Stimulated activated CD4-positive, alpha-beta T cell treated with anti-CD3 and anti-CD28 coated beads, Interleukin-15, amount 100 ng/mL, for 1 hour (primary cell): ENCODE measurements around the gene SULT1A3.
"Not testable (repeated sequence)": the region's sequence is repeated elsewhere in the genome, so short reads cannot be mapped to it uniquely, and the experiment has no call there.

Experiments used
- DNase-seq, 2 donors: peaks; one replicate each; pipeline ENCODE4 v3.0.0-alpha.2; 2020; ENCODE audit warnings: low read depth in 1 of 2, low spot score in 1 of 2

Gene SULT1A3

DNA sequence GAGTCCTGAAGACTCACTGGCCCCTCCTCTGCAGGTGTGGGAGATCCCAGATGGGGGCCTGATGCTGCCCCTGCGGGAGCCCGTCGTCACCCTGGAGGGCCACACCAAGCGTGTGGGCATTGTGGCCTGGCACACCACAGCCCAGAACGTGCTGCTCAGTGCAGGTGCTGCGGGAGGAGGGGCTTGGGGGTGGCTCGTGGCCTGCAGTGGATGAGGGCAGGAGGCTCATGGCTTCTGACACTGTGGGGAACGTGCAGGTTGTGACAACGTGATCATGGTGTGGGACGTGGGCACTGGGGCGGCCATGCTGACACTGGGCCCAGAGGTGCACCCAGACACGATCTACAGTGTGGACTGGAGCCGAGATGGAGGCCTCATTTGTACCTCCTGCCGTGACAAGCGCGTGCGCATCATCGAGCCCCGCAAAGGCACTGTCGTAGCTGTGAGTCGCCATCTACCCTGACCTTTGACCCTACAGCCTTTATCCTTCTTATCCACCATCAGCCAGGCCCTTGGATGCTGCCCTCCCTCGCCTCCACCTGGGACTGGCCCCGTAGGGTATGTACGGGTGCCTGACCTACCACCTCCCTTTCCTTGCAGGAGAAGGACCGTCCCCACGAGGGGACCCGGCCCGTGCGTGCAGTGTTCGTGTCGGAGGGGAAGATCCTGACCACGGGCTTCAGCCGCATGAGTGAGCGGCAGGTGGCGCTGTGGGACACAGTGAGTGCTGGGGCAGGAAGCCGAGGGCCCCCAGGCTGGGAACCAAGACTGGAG lies 12.1 kb upstream of the SULT1A3 start:
- DNase-seq, result peak; percentile 75 to 84

DNA sequence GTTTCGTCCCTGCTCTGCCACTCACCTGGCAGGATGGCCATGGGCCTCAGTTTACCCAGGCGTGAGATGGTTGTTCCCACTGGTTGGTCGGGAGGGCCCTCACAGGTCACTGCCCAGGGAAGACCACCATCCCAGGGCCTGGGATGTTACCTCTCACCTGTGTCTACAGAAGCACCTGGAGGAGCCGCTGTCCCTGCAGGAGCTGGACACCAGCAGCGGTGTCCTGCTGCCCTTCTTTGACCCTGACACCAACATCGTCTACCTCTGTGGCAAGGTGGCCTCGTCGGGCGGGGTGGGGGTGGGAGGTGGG lies 11.5 kb upstream of the SULT1A3 start:
- no peak for DNase-seq

DNA sequence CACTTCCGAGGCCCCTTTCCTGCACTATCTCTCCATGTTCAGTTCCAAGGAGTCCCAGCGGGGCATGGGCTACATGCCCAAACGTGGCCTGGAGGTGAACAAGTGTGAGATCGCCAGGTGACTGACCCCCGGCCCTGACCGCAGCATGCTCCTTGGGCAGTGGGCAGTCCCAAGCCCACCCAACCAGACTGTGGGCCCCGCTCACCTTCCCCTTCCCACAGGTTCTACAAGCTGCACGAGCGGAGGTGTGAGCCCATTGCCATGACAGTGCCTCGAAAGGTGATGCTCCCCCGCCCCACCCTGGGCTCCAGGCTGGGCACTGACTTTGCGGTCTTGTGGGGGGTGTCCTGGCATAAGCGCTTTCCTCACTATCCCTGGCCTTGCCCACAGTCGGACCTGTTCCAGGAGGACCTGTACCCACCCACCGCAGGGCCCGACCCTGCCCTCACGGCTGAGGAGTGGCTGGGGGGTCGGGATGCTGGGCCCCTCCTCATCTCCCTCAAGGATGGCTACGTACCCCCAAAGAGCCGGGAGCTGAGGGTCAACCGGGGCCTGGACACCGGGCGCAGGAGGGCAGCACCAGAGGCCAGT lies 11.0 kb upstream of the SULT1A3 start:
- no peak for DNase-seq

DNA sequence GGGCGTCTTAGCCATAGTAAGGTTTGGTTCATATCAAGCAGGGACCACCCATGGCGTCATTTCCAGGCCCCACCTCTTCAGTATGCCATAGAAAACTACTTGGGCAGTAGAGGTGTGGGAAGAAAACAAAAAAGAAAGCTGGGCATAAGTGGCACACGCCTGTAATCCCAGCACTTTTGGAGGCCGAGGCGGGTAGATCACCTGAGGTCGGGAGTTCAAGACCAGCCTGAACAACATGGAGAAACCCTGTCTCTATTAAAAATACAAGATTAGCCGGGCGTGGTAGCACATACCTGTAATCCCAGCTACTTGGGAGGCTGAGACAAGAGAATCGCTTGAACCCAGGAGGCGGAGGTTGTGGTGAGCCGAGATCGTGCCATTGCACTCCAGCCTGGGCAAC lies 7.9 kb upstream of the SULT1A3 start:
- not testable (repeated sequence) for DNase-seq

DNA sequence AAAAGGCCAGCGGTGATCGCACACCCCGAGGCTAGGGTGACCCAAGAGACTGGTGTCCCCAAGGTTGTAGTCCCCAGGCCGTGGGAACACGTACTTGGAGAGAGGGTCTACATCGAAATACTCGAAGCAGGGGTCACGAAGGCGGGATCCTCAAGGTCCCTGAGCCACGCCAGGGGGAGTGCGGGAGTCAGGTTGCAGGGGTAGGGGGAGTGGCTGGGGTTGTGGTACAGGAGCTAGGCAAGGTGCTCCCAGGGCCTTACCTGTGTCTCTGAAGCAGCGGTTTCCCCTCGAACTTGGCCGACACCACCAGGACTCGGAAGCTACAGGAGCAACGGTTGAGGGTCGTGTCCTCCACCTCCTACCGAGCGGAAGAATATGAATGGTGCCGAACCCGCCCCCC lies 6.0 kb upstream of the SULT1A3 start:
- DNase-seq, result not testable (repeated sequence)

DNA sequence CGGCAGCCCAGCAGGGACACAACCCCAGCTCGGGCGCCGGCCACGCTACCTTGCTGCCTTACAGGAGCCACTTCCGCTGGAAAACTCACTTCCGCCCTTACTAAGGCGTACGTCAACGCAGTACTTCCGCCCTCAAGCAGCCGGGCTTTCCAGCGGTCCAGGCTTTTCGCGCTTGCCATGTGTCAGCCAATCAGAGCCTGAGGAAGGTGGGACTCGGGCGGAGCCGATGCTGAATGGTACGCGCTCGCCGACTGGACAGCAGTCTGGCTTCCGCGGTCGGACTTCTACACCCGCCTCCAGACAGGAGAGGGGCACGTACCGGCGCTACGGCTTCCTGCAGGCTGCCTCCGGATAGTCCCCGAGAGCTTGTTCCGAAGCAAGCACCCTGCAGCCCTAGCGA lies 5.4 kb upstream of the SULT1A3 start, which contains the start of the genes BOLA2B and SLX1A:
Gene BOLA2B, minus strand, starts transcription at position 52 of the 400 bp plus-strand sequence. CDS start 71 bp downstream, outside the sequence.
Gene SLX1A, plus strand, starts transcription at position 261 of the 400 bp plus-strand sequence. CDS start 210 bp downstream, outside the sequence.
- not testable (repeated sequence) for DNase-seq

DNA sequence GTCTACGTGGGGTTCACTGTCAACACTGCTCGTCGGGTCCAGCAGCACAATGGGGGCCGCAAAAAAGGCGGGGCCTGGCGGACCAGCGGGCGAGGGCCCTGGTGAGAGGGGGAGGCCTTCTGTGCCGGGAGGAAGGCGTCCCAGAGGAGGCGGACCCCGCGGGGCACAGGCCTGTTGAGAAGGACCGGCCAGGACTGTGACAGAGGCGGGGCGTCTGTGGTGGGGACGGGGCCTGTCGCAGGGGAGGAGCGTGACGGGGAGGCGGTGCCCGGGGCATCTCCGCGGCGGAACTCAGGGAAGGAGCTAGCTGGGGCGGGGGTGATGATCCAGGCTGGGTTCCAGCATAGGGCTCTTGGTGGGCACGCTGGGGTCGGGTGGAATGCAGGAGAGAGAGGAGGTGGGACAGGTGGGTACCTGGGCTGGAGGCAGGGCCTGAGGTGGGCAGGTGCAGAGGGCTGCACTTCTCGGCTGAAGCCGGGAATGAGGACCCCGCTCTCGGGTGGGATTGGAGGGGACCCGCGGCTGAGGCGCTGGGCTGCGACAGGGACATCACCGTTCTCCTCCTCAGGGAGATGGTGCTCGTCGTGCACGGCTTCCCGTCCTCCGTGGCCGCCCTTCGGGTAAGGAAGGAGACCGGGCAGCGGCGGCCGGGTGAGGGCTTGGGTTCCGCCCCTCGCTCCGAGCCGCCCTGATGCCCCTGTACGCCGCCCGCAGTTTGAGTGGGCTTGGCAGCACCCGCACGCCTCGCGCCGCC lies 4.7 kb upstream of the SULT1A3 start:
- DNase-seq, result not testable (repeated sequence)

DNA sequence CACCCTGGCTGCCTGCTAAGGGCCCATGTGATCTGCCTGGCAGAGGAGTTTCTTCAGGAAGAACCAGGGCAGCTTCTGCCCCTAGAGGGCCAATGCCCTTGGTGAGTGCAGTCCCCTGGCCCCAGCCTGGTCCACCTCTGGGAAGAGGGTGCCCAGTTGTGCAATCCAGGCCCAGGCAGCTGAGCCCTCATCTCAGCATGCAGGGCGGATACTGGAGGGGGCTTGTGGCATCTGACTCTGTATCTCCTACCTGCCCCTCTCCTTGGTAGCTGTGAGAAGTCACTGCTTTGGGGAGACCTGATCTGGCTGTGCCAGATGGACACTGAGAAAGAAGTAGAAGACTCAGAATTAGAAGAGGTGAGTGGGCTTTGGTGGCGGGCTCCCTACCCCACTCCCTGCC lies 2.1 kb upstream of the SULT1A3 start:
- DNase-seq, result not testable (repeated sequence)

DNA sequence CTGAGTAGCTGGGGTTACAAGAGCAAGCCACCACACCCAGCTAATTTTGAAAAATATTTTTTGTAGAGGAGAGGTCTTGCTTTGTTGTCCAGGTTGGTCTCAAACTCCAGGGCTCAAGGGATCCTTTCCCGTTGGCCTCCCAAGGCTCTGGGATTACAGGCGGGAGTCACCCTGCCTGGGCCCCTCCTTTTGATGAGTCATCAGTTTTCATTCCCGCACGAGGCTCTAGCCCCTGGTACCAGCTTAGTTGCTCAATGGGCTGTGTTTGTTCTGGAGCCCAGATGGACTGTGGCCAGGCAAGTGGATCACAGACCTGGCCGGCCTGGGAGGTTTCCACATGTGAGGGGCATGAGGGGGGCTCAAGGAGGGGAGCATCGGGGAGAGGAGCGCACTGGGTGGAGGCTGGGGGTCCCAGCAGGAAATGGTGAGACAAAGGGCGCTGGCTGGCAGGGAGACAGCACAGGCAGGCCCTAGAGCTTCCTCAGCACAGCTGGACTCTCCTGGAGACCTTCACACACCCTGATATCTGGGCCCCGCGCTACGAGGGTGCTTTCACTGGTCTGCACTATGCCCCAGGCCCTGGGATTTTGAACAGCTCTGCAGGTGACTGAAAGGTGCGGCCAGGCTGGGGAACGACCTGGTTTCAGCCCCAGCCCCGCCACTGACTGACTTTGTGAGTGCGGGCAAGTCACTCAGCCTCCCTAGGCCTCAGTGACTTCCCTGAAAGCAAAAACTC lies 721 bp downstream of the SULT1A3 start:
- not testable (repeated sequence) for DNase-seq

DNA sequence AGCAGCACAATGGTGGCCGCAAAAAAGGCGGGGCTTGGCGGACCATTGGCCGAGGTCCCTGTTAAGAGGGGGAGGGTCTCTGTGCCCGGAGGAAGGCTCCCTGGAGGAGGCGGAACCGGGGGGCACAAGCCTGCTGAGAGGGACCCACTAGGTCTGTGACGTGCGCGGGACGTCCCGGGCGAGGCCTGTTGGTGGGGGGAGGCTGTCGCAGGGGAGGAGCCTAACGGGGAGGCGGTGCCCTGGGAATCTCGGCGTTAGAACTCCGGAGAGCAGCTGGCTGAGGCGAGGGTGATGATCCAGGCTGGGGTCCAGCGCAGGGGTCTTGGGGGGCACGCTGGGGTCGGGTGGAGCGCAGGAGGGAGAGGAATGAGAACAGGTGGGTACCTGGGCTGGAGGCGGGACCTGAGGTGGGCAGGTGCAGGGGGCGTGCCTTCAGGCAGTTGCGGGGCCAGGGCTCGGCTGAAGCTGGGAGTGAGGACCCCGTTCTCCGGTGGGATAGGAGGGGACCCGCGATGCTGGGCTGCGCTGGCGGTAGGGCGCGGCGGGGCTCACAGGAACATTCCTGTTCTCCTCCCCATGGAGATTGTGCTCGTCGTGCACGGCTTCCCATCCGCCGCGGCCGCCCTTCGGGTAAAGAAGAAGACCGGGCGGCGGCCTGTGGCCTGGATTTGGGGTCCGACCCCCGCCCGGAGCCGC lies 6.6 kb downstream of the SULT1A3 start:
- not testable (repeated sequence) for DNase-seq

DNA sequence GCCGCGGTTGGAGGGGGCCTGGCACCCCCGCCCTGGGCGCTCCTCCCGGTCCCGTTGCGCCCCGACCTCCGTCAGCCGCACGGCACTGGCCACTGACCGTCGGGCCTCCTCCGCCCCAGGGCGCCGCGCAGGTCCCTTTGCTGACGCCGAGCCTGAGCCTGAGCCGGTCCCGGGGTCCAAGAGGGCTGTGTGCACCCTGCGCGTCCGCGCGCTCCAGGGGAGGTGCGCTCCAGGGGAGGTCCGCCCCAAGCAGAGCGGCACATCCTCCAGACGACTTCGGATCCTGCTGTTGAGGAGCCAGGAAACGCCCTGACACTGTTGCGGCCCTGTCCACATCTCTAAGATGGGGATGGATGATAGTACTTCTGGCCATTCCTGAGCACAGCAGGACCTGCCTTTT lies 7.2 kb downstream of the SULT1A3 start:
- not testable (repeated sequence) for DNase-seq

DNA sequence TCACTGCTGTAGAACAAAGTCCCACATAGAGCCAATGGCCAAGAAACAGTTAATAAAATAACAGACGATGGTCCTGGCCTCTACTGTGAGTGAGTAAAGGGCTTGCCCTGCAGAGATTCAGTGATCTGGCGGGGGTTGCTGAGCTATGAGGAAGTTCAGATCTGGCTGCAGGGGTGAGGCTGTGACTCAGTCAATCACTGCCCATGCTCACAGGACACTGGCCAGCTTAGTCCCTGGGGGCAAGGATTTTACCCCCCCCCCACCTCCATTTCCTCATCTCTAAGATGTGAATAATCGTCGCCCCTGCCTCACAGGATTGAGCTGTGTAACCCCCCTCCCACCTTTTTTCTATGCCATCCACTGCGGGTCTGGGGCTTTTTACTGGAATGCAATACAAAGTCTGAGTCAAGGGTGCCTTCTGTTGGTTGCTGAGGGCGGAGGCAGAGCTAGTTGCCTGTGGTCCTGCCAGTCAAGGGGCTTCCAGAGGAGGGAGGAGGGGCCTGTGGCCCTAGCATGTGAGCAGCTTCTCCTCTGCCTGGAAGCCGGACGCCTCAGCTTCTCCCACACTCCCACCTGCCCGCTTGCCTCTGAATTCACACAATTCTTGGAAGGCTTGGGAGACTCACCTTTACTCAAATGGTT lies 8.1 kb downstream of the SULT1A3 start:
- DNase-seq, result not testable (repeated sequence)

DNA sequence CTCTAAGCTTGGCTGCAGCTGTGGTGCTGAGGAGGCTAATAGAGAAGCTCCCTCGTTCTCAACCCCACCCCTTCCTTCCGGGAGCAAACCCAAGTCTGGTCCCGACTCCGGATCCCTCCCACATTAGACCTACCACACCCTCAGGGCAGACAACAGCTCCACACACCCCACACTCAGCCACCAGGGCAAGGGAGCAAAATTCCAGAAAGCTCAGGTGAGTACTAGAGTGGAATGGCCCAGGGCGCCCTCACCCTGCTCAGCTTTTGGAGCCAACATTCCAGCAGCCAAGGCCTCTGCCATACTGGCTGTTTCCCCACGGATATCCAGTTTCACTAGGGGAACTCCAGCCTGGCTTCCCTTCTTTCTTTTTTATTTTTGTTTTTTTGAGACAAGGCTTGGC lies 10.0 kb downstream of the SULT1A3 start:
- DNase-seq, result peak in 1 of 2 donors; percentile 36

DNA sequence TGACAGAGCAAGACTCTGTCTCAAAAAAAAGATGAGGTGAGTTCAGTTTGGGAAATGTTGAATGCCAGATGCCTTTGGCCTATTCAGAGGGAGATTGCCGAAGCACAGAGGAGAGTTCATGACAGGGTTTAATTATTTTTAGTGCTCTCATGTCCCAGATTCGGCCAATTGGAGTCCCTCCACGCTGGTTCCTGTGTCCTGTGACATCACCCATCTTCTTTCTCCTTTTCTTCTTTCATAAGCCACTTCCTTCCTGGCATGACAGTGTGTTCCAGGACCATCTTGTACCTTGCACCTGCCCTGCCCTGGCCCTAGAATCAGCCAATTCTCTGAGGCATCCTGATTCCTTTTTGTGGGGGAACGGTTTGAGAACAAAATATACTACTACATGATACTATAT lies 12.4 kb downstream of the SULT1A3 start:
- DNase-seq, result not testable (repeated sequence)

DNA sequence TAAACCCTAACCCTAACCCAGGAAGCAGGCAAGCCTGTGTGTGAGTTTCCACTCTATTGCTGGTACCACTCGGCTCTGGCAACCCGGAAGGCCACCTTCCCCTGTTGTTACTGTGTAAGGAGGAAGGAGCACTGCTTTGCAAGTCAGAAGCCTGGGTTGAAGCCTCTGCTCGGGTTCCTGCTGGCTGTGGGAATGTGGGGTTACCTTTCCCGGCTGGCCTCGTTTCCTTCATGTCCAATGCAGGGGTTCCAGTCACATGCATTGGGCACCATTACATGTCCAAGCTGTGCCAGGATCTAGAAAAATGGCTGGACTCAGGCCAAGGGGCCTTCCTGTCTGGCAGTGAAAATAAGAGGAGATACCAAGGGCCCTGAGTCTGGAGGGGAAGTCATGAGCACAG lies 18.0 kb downstream of the SULT1A3 start:
- not testable (repeated sequence) for DNase-seq

DNA sequence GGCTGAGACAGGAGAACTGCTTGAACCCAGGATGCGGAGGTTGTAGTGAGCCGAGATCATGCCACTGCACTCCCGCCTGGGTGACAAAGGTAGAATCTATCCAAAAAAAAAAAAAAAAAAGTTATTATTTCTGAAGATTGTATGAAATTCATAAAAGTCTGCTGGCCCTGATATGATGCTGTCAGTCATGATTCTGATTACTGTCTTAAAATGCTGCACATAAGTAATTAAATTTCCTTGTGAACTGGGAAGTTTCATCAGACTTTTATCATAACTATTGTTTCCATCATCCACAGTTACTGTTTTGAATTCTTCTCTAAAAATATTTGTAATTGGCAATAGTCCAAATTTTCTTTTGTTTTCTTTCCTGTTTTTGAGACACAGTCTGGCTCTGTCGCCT lies 49.3 kb downstream of the SULT1A3 start, which contains the start of gene NPIPB13:
Gene NPIPB13, minus strand, starts transcription at position 101 of the 400 bp plus-strand sequence. CDS start 2,906 bp downstream, outside the sequence.
- not testable (repeated sequence) for DNase-seq
